Measurements from ENCODE around the gene FMO3.

Gene FMO3

DNA sequence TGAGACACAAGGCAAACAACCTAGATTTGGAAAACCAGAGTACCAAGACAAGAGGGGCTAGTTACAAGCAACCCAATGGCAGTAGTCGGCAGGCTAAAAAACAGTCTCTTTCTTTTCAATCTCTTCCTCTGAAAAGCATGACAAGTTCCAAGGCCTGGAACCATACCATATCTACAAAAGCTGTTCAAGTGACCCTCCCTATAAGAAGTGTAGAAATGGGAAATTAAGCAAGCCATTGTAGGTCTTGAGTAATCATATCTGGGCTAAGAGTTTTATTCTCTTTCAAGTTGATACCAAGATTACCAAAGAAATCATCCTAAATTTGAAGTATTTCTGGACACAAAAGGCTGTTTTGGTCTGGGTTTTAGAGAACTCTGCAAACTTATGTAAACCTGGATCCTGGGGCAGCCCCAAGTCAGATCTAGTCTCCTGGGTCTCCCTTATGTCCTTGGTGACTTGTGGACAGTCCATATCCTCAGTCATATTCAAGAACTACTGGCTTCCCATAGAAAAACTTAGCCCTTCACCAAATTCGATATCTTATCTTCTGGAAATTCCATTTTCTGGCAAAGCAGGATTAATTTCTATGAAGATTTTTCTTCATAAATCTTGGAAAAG lies 24.7 kb downstream of the FMO3 start:
- DNase-seq (ENCODE audit: low read depth in 2 of 3, low spot score in 1 of 3), result no peak

DNA sequence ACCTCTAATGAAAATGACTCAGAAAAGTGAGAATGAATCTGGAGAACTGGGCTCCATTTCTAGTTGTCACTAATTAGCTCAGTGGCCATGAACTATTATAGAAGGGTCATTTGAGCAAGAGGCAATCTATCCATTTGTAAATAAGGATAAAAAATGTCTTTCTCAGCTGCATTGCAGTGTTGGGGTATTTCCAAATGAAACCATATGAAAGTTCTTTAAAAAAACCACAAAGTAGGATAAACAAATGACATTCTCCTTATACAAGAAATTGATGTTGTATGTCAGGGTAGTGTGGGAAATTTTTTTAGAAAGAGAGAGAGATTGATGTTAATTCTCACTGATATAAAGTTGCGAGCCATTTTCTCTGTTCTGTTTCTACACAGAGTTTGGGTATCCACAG lies 26.0 kb downstream of the FMO3 start:
- no peak for DNase-seq (ENCODE audit: low read depth in 2 of 3, low spot score in 1 of 3)

DNA sequence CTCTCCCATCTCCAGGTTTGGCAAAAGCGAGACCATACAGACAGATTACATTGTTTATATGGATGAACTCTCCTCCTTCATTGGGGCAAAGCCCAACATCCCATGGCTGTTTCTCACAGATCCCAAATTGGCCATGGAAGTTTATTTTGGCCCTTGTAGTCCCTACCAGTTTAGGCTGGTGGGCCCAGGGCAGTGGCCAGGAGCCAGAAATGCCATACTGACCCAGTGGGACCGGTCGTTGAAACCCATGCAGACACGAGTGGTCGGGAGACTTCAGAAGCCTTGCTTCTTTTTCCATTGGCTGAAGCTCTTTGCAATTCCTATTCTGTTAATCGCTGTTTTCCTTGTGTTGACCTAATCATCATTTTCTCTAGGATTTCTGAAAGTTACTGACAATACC lies 26.4 kb downstream of the FMO3 start:
- DNase-seq (ENCODE audit: low read depth in 2 of 3, low spot score in 1 of 3), result no peak

DNA sequence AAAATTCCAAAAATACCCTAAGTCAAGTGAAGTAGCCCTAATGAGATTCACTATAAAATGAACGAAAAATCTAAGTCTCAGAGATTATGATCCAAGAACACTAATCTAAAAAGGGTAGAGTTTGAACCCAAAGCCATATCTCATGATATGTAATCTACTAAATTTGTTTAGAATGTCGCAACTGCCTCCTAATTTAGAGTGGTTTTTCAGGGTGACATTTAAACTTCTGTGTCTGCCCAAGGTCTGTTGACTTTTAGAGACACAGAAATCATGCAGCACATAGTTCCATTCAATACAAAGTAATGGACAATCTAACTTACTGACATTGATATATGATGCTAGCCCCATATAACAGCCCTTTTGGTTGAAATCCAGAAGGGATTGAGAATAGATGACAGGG lies 28.9 kb downstream of the FMO3 start:
- no peak for DNase-seq (ENCODE audit: low read depth in 2 of 3, low spot score in 1 of 3)

DNA sequence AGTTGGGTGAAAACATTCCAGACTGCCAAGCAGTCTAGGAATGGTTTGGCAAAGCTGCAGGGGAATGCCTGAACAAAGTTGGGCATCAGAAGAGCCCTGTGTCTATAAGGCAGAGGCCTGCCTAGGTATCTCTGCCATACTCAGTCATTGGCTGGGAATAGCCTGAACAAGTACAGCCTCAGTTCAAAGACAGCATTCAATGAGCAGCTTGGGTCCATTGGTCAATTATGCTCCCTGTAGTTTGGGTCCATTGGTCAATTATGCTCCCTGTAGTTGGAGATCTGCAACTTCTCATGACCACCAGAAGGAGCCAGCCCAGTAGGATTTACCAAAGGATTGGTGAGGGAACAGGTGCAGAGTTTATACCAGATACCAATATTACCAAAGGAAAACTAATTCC lies 31.6 kb downstream of the FMO3 start:
- DNase-seq (ENCODE audit: low read depth in 2 of 3, low spot score in 1 of 3), result no peak

DNA sequence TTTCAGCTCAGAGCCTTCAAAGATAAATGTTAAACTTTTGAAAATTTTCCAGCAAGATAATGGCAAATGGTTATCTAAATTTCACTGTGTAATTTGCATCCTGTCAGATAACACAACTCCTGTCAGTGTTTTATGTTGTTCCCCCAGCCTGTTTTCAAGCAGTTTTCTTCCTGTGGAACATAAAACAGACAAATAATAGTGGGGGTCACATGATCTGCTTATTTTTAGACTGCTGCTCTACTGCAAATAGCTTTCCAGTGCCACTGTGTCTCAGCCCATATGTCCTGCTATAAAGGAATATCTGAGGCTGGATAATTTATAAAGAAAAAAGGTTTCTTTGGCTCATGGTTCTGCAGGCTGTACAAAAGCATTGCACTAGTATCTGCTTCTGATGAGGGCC lies 32.2 kb downstream of the FMO3 start:
- DNase-seq (ENCODE audit: low read depth in 2 of 3, low spot score in 1 of 3), result no peak

DNA sequence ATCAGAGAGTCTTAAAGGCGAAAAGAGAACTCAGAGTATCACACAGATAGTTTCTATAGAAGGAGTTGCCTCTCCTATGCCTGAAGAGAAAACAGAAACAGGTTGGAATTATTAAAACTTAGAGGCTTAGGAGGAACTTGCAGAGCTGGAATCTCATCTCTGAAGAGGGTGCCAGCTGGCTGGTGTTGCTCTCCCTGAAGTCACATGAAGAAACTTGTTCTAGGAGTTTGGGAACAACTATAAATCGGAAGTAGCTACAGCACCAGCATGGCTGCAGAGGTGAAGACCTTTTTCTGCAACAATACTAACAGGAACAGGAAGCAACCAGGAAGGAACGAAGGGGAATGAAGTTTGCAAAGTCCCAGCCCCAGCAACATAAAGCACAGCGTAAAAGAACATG lies 35.8 kb downstream of the FMO3 start:
- no peak for DNase-seq (ENCODE audit: low read depth in 2 of 3, low spot score in 1 of 3)

DNA sequence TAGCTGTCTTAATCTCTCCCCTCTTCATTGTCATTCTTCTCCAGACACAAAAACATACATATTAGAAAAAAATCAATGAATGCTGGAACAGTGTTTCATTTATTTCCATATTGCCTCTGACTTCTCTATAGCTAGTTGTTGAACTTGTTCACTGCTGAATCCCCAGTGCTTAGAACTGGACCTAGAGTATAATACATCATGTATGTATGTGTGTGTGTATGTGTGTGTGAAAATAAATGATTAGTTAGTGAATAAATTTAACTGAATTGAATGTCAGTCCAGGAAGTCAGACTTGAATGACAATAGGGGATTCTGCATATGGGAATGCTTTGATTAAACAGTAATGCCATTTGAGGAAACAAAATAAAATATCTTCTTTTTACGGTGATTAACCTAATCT lies 36.4 kb downstream of the FMO3 start:
- DNase-seq (ENCODE audit: low read depth in 2 of 3, low spot score in 1 of 3), result no peak

DNA sequence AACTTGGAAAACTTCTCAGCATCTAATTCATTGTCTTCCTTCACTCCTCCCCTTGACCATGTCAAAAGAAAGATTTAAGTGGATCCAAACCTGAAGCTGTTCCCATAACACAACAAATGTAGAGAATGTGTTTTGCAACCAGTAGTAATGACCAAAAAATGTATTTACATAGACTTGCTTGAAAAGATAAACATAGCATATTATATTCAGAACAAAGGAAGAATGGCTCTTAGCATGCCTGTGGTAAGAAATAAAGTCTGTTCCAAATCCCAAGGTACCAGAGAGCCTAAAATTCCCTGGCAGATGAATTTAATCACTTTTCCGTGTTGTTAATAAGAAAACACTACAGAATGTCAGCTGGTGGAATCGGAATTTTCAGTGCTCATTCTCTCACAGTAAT lies 36.8 kb downstream of the FMO3 start:
- DNase-seq (ENCODE audit: low read depth in 2 of 3, low spot score in 1 of 3), result no peak

DNA sequence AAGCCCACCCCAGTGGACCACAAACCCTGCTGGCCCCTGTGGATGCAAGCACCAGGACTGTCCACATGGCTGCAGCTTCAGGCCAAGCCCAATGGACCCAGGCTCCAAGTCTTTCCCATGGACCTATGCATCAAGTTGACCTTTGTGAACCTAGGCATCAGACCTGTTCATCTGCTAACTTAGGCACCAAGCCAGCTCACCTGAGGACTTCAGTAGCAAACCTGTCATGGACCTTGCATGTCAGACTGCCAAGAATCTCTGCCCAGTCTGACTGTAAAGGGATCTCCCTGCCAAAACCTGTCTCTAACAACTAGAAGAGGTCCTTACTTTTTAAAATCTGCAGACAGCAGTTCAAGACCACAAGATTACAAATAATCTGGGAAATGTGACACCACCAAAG lies 37.8 kb downstream of the FMO3 start:
- no peak for DNase-seq (ENCODE audit: low read depth in 2 of 3, low spot score in 1 of 3)

DNA sequence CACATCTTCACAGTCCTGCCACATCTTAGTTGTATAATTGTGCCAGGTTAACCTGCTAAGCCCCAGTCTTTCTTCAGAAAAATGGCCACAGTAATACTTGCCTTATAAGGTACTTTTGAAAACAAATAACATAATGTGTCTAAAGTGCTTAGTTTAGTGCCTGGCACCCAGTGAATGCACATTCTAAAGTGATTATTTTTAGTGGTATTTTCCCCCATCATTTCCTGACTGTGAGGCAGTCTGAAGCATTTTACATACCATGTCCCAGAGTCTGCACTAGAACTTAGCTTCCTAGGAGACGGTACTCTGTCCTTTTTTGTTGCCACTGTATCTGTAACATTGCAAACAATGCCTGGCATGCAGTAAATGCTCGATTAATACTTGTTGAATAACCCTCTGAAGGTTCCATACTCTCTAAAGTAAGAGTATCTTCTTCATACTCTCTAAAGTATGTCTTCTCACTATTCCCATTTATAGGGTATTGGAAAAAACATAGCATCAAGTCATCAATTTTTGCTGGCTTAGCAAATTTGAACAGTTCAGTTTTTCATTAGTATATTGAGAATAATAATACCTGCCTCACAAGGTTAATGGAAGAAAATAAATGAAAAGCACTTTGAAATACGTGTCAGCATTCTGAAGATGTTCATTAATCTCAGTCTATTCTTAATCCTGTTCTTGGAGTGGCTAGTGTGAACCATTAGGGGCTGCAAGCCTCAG lies 43.7 kb downstream of the FMO3 start:
- DNase-seq (ENCODE audit: low read depth in 2 of 3, low spot score in 1 of 3), result no peak

DNA sequence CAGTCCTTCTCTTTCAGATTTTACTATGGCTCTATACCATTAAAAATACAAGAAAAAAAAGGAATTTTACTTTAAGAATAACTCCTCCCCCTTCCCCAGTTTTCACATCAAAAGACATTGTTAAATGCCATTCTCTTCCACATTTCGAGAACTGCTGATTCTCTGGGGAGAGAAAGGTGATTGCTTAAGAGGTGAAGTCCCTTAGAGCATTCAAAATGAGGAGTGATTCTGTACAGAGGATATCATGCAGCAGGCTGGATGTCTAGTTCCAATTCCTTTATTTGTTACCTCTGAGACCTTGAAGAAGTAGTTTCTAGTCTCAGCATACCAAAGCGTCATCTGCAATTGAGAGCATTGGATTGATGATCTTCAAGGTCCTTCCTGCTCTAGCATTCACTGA lies 46.9 kb downstream of the FMO3 start:
- no peak for DNase-seq (ENCODE audit: low read depth in 2 of 3, low spot score in 1 of 3)

DNA sequence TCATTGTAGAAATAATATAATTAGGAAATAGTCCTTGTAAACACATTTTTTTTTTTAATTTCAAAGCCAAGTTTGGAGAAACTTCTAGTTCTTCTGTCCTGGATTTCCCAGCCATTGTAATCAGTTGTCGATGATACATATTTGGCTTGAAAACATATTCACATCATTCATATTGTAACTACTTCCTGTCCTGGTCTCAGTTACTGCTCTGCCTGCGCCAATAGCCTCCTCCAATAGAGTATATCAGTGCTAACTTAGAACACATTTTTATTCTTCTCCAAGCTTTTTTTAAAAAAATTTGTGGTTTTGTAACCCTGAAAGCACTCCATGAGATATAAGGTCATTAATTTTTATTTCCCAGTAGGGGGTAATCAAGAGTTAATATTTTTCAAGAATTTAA lies 48.3 kb downstream of the FMO3 start:
- DNase-seq (ENCODE audit: low read depth in 2 of 3, low spot score in 1 of 3), result no peak

DNA sequence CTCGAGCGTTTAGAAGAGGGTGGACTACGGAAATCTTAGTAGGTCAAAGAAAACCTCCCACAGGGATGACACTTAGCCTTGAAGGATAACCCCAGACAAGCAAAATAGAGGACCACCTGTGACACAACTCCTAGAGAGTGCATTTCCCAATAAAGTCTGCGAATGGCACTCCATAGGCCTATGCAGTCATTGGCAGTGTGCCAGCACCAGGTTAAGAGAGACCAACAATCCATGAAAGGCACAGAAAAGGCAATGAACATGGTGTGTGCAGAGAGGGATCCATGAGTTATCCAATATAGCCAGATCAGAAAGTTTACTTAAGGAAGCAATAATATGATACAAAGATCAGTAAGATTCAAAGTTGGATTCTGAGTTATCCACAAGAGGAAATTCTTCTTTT lies 49.2 kb downstream of the FMO3 start:
- DNase-seq (ENCODE audit: low read depth in 2 of 3, low spot score in 1 of 3), result no peak

DNA sequence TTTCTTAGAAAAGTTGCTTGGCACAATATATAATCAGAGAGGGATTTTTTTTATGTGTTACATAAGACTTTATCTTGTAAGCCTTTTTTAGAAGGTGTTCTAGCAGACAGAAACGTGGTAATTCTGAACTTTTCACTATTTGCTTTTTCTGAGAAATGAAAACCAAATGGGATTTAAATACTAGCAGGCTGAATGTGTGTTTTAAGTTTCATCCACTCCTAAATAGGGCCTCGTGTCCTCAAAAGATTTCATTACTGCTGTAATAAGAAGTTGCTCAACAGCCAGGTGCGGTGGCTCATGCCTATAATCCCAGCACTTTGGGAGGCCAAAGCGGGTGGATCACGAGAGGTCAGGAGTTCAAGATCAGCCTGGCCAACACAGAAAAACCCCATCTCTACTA lies 49.7 kb downstream of the FMO3 start:
- no peak for DNase-seq (ENCODE audit: low read depth in 2 of 3, low spot score in 1 of 3)

DNA sequence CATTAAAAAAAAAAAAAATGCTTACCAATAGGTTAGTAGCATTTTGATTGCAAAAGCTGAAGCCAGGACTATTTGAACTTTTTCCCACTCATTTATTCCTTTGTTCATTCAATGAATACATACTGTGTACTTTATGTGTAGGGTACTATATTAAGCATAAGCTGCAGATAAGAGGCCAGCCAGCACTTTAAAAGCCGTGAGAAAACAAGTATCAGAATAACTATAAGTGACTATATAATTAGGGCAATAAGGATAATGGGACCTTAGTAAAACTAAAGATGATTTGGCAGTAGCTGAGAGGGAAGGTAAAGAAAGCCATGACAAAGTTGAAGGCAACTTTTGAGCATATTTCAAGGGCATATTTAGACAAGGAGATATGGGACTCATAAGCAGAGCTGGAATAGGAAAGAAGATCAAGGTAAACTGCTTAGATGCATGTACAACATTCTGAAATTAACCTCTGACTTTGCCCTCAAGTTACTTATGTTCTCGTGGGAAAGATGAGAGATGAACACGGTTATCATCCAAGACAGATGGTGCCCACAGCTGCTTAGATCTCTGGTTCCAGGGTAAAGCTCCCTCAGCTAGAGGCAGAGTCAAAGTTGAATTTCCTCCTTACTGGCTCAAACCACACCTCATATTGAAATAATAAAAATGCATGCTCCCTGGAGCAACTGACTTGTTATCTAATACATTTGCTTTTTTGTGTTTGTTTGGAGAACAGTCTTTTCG lies 50.4 kb downstream of the FMO3 start:
- DNase-seq (ENCODE audit: low read depth in 2 of 3, low spot score in 1 of 3), result no peak

DNA sequence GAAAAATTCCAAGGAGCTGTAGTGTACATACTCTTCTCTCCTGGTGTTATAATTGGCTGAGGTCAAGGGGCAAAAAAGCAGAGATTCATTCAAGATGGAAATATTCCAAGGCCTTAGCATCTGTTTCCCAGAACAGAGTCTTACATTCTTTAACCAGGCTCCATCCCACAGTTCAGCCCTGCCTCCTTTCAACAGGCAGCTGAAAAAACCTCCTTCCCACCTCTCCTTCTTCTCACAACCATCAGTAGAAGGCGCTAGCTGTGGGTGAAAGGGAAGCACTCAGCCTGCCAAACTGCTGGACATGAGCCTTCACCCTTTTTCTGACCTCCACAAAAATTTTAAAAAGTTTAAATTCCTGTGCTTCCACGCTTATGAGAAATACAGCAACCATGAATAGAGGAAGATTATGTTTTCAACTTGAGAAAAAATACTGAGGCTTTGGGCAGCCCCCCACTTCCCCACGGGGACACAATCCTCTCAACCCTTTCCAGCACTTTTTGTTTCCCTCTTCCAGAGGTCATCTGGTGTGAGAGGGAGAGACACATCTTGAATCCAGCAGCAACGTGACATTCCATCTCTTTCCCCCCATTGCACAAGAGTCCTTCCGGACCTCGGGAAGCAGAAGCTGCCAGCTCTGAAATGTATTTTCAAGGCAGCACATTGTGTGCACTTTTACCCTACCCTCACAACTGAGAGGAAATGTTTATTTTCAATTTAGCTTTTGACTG lies 51.1 kb downstream of the FMO3 start:
- no peak for DNase-seq (ENCODE audit: low read depth in 2 of 3, low spot score in 1 of 3)

DNA sequence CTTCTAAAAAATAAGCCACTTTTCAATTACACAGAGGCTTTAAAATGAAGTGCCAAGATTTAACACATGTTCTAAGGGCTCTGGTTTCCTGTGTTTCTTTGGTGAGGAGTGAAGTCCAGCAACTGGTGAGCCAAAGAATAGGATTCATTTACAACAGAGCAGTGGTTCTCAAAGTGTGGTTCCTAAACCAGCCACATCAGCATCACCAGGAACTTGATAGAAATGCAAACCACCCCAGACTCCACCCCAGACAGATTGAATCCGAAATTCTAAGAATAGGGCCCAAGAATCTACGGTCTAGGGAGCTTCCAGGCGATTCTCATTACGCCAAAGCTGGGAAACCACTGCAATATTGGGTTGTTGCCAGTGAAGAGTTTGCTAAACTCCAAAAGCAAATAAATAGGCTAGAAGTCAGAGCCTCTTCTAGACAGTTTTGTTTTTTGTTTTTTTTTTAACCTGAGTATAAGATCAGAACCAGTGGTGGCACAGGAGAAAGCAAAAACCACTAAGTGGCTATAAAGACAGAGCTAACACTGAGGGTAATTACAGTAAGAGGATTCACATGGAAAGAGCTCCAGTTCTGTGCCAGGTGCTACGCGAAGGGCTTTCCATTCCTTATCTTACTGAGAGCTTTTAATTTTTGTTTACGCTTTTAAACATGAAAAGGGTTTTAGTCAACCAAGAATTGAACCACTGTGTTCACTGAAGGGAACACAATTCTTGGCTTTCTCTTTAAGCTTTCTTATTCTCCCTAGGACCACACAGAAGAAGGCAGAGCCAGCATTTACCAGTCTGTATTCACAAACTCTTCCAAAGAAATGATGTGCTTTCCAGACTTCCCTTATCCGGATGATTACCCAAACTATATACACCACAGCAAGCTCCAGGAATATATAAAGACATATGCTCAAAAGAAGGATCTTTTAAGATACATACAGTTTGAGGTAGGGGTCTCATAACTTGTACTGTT lies 52.0 kb downstream of the FMO3 start:
- no peak for DNase-seq (ENCODE audit: low read depth in 2 of 3, low spot score in 1 of 3)

DNA sequence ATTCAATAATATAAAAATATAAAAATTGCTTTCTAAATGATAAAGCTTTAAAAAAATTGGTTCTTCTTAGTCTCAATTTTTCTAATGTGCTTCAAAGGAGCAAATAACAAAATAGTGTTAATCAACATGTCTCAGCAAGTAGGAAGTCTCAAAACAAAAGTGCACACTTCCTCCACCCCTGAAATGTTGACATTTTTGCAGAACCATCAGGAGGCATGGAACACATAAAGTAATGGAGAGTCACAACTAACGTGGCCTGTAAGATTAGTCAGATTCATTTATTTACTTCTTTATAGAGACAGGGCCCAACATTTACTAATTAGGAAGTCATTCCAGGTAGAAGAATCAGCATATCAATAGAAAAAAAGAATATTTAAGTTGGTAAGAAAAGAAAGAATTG lies 59.5 kb downstream of the FMO3 start:
- no peak for DNase-seq (ENCODE audit: low read depth in 2 of 3, low spot score in 1 of 3)

DNA sequence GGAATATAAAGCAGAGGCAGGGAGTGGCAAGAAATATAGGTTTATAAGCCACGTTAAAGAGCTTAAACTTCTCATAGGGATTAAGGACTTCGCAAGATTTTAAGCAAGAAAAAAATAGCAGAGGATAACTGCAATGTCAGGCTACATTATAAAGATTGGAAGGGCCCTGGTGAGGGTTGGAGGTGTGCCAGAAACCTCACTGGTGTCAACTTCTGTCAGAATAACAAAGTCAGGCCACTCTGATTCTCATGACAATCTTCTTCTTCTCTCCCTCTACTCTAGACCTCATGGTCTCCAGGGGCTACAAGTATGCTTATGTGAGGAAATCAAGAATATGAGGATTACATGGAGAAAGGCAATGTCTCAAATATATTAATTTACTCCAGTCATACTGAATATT lies 61.8 kb downstream of the FMO3 start:
- DNase-seq (ENCODE audit: low read depth in 2 of 3, low spot score in 1 of 3), result no peak

DNA sequence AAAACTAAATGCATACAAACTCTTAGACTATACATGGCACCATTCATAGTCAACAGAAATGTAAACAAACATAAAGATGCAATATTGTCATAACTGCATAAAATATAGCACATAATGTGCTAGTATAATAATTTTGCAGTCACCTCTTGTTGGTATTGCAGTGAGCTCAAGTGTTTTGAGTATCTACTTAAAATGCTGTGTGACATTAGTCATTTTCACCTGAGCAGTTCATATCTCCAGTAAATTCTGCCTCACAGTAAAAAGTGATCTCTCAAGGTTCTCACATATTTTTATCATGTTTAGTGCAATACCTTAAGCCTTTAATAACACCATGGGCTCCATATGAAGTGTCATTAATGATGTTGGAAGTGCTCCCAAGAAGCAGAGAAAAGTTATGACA lies 64.8 kb downstream of the FMO3 start:
- DNase-seq (ENCODE audit: low read depth in 2 of 3, low spot score in 1 of 3), result no peak

Measured in stimulated activated CD4-positive, alpha-beta T cell treated with anti-CD3 and anti-CD28 coated beads, Interleukin-12 subunit alpha, Interleukin-12 subunit beta, amount 100 ng/mL, for 48 hours (primary cell).